Mesothelial cell of epicardium (in vitro differentiated cells): ENCODE results near the gene DLL3. TPM values are rescaled to one million over a fixed set of nuclear protein-coding genes. Genes with fewer than 3 reads are reported as not detected.

Experiments
- DNase-seq, 2 experiments: peaks; one replicate each; pipeline ENCODE4 v3.0.0; 2021; ENCODE audit warnings: low spot score in 2 of 2; ENCODE audit not compliant: unreplicated experiment in 2 of 2
- H3K27ac Mint-ChIP-seq: 2 replicates; pipeline ENCODE4 v1.8.0; 2021; ENCODE audit warnings: mixed read lengths
- H3K27me3 Mint-ChIP-seq: 2 replicates; pipeline ENCODE4 v1.8.0; 2021; ENCODE audit warnings: low read depth, mixed read lengths
- H3K36me3 Mint-ChIP-seq: 2 replicates; pipeline ENCODE4 v1.8.0; 2021; ENCODE audit warnings: mixed read lengths
- H3K4me1 Mint-ChIP-seq: 2 replicates; pipeline ENCODE4 v1.8.0; 2021; ENCODE audit warnings: mixed read lengths
- H3K4me3 Mint-ChIP-seq: 2 replicates; pipeline ENCODE4 v1.8.0; 2021; ENCODE audit warnings: mild to moderate bottlenecking, moderate library complexity, mixed read lengths
- H3K9me3 Mint-ChIP-seq: 2 replicates; pipeline ENCODE4 v1.8.0; 2021; ENCODE audit warnings: mixed read lengths
- total RNA-seq: library from RNA; stranded (reverse); gene quantifications from 3 replicates; pipeline ENCODE4 v1.2.1, GENCODE V29; 2021
- TF ChIP-seq, protein P1 (sequence below): fragments of 200-600 bp; sonication (generic); IDR thresholded peaks from one replicate; pipeline ENCODE4 v1.5.0; 2021; ENCODE audit warnings: antibody characterized with exemption; ENCODE audit not compliant: unreplicated experiment

Gene DLL3
- total RNA-seq, 1 donor from 2014 or later = 0.40 TPM

DNA sequence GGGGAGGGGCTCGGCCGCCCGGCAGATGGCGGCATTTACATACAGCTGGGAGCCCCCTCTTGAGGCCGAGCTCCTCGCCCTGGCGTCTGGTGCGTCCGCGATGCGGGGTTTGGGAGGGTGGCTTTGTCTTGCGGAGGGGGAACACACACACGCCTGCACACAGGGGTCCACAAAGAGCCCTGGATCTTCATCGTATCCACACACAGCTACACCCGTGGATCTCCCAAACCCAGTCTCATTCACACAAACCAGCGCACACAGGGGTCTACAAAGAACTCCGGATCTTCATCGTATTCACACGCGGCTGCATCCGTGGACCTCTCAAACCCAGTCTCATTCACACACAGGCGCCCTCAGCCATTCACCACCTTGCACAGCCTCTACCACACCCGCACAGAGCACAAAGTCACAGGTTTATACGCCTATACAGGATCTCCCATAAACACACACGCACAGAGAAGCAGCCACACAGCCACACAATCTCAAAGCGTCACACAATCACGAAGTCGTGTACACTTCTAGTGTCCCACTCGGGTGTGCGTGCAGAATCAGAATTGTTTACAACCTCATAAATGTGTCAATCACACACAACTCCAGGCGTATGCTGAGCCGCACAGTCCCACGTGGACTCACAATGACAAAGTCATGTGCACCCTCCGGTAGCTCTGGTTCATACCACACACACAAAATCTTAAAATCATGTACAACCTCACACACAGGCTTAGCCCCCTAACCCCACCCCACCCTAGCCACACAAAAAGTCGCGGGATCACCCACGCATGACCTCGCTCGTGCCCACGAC lies 550 bp upstream of the DLL3 start:
- Mint-ChIP-seq H3K4me1 (peaks cover 14% of the 10 kb centered on the region), H3K9me3 (no peaks in the 10 kb centered on the region), H3K36me3 (no peaks in the 10 kb centered on the region), H3K4me3 (peak overlapping the region; percentile 45), H3K27me3 (peaks cover 74% of the 10 kb centered on the region), H3K27ac (no peak overlapping the region)
- peak in 1 of 2 experiments; percentile 56 for DNase-seq
- TF ChIP-seq, protein P1, sequence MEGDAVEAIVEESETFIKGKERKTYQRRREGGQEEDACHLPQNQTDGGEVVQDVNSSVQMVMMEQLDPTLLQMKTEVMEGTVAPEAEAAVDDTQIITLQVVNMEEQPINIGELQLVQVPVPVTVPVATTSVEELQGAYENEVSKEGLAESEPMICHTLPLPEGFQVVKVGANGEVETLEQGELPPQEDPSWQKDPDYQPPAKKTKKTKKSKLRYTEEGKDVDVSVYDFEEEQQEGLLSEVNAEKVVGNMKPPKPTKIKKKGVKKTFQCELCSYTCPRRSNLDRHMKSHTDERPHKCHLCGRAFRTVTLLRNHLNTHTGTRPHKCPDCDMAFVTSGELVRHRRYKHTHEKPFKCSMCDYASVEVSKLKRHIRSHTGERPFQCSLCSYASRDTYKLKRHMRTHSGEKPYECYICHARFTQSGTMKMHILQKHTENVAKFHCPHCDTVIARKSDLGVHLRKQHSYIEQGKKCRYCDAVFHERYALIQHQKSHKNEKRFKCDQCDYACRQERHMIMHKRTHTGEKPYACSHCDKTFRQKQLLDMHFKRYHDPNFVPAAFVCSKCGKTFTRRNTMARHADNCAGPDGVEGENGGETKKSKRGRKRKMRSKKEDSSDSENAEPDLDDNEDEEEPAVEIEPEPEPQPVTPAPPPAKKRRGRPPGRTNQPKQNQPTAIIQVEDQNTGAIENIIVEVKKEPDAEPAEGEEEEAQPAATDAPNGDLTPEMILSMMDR = no peak

DNA sequence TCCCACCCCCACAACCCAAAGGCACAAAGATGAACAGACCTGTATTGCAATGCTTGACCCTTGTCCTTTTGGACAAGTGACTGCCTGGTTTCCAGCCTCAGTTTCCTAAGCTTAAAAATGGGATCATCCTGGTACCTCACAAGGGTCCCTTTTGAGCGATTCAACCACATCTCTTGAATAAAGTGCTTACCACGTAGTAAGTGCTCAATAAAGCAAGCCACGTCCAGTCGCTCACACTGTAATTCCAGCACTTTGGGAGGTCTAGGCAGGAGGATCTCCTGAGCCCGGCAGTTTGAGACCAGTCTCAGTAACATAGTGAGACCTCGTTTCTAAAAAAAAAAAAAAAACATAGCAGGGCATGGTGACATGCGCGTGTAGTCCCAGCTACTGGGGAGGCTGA lies 1.2 kb downstream of the DLL3 start:
- TF ChIP-seq, protein P1 = no peak
- H3K9me3 Mint-ChIP-seq = no peaks in the 10 kb centered on the region
- H3K36me3 Mint-ChIP-seq = no peaks in the 10 kb centered on the region
- no peak overlapping the region for H3K27ac Mint-ChIP-seq
- peaks cover 14% of the 10 kb centered on the region for H3K4me1 Mint-ChIP-seq
- H3K4me3 Mint-ChIP-seq = peak overlapping the region; percentile 28
- no peak for DNase-seq
- peaks cover 91% of the 10 kb centered on the region for H3K27me3 Mint-ChIP-seq

DNA sequence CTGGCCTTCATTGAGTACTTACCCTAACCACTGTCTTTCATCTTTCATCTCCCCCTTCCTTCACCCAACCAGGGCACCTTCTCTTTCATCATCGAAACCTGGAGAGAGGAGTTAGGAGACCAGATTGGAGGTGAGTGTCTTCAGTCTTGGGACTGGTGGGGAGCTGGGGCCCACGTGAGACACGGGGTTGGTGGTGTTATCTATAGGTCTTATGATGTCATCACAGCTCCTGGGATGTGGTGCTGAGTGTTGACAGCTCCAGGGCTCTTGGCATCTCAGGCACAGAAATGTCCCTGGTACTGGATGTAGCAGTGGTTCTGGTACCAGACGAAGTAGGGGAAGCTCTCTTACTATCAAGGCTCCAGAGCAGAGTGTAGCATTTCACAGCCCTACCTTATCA lies 1.8 kb downstream of the DLL3 start:
- TF ChIP-seq, protein P1 = no peak
- Mint-ChIP-seq H3K4me3 (no peak overlapping the region), H3K27me3 (peaks cover 94% of the 10 kb centered on the region)

DNA sequence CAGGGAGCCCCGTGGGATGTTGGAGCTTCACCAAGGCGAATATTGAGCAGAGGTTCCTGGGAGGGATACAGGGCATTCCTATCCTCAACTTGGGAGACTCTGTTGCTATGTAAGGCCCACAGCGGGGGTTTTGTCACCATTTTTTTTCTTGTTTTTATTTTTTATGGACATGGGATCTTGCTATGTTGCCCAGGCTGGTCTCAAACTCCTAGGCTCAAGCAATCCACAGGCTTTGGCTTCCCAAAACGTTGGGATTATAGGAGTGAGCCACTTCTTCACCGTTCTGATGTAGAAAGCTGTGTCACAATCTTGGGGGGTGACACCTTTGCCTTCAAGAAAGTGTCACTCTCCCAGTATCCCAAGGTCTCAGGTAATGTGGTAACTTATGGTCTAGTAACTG lies 2.6 kb downstream of the DLL3 start:
- H3K4me3 Mint-ChIP-seq = no peak overlapping the region
- TF ChIP-seq, protein P1 = no peak
- H3K27me3 Mint-ChIP-seq = peaks cover 93% of the 10 kb centered on the region
- H3K9me3 Mint-ChIP-seq = no peaks in the 10 kb centered on the region
- no peak for DNase-seq
- H3K4me1 Mint-ChIP-seq = peaks cover 14% of the 10 kb centered on the region
- H3K27ac Mint-ChIP-seq = no peak overlapping the region
- H3K36me3 Mint-ChIP-seq = no peaks in the 10 kb centered on the region

More for the DNA sequence above, 1.8 kb downstream of the DLL3 start:
- Mint-ChIP-seq H3K9me3 (no peaks in the 10 kb centered on the region), H3K36me3 (no peaks in the 10 kb centered on the region), H3K4me1 (peaks cover 14% of the 10 kb centered on the region), H3K27ac (no peak overlapping the region)
- DNase-seq = no peak

DNA sequence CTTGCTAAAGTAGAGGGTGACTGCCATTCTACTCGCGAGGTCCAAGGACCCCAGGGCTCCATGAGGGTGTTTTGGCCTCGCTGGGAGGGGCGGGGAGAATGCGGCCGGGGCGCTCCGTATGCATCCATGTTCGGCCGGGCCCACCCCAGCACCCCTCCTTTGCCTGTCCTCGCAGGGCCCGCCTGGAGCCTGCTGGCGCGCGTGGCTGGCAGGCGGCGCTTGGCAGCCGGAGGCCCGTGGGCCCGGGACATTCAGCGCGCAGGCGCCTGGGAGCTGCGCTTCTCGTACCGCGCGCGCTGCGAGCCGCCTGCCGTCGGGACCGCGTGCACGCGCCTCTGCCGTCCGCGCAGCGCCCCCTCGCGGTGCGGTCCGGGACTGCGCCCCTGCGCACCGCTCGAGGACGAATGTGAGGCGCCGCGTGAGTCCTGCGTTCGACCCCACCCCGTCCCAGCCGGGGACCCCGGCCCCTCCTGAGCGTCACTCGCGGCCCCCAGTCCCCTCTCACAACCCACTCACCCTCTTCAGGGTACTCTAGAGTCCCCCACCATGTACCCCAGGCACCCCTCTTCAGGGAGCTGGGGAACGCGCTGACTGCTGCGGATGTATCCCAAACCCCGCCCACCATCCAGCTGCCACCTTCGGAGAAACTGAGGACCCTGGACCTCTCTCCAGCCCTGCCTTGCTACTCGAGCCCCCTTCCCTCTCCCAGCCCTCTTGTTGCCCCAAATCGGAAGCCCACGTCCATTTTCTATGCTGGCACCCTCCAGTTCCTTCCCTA lies 4.1 kb downstream of the DLL3 start:
- no peak overlapping the region for H3K27ac Mint-ChIP-seq
- peaks cover 92% of the 10 kb centered on the region for H3K27me3 Mint-ChIP-seq
- no peak overlapping the region for H3K4me3 Mint-ChIP-seq
- H3K9me3 Mint-ChIP-seq = no peaks in the 10 kb centered on the region
- H3K4me1 Mint-ChIP-seq = peaks cover 18% of the 10 kb centered on the region
- DNase-seq = peak in 1 of 2 experiments; percentile 76
- TF ChIP-seq, protein P1 = peak; percentile 85
- H3K36me3 Mint-ChIP-seq = no peaks in the 10 kb centered on the region
